Transverse colon (tissue), 4 donors: ENCODE results near the gene ENPP1. TPM values are rescaled to one million over a fixed set of nuclear protein-coding genes. Genes with fewer than 3 reads are reported as not detected.

ENCODE experiments used
- DNase-seq: peaks from one replicate; pipeline ENCODE4 v3.0.0-alpha.2; 2019
- H3K27ac ChIP-seq, 4 donors: fragments of 200-600 bp; sonication (generic); 2 replicates each; pipeline ENCODE4 v1.5.1; 2016 to 2018; ENCODE audit warnings: inconsistent platforms in 4 of 4
- H3K27me3 ChIP-seq: fragments of 200-600 bp; sonication (generic); 2 replicates; pipeline ENCODE4 v1.5.1; 2017; ENCODE audit warnings: inconsistent platforms
- H3K36me3 ChIP-seq, 4 donors: fragments of 200-600 bp; sonication (generic); 2 replicates each; pipeline ENCODE4 v1.5.1; 2017 to 2019; ENCODE audit warnings: inconsistent platforms in 4 of 4
- H3K4me1 ChIP-seq, 4 donors: fragments of 200-600 bp; sonication (generic); 2 replicates each; pipeline ENCODE4 v1.5.1; 2017 to 2020; ENCODE audit warnings: inconsistent platforms in 4 of 4
- H3K4me3 ChIP-seq, 4 donors: fragments of 200-600 bp; sonication (generic); 1 replicate in 1 of 4; 2 replicates in 3 of 4; pipeline versions ENCODE4 v1.5.1 to v1.6.1; 2017 to 2019; ENCODE audit warnings: inconsistent platforms in 4 of 4
- H3K9me3 ChIP-seq, 2 donors: fragments of 200-600 bp; sonication (generic); 2 replicates each; pipeline ENCODE4 v1.5.1; 2017 to 2019; ENCODE audit warnings: inconsistent platforms in 2 of 2
- EP300 ChIP-seq: sonication (generic); formaldehyde crosslinking; IDR thresholded peaks from one replicate; pipeline ENCODE4 v1.6.1; 2017; ENCODE audit warnings: antibody characterized with exemption, low read depth
- POLR2A ChIP-seq: fragments of 450-650 bp; IDR thresholded peaks from one replicate; pipeline ENCODE4 v1.6.1; 2016; ENCODE audit warnings: antibody characterized with exemption, mild to moderate bottlenecking, moderate library complexity
- POLR2AphosphoS5 ChIP-seq, 3 donors: sonication (generic); formaldehyde crosslinking; IDR thresholded peaks; one replicate each; pipeline ENCODE4 v1.6.1; 2016; ENCODE audit warnings: antibody characterized with exemption in 3 of 3
- WGBS, 2 donors: methylation state at CpG; one replicate each; pipeline ENCODE4 v1.1.5; 2018; ENCODE audit warnings: low coverage in 1 of 2; 5-methylcytosine and 5-hydroxymethylcytosine counted together
- in situ Hi-C, 4 donors: fragments of 200-750 bp; cut with MboI; loops; one replicate each; pipeline versions ENCODE4 v1.15.0 to v1.15.1; 2017; ENCODE audit warnings: low sequenced_read_pairs in 3 of 4, low pct_ligation_motif_present in 1 of 4, low pct_unique_long_range_greater_than_20kb in 1 of 4
- intact Hi-C: fragments of 100-400 bp; cut with DNase I; formaldehyde crosslinking; loops from one replicate; pipeline ENCODE4 v1.15.1; 2023; ENCODE audit warnings: low total_unique reads
- total RNA-seq, 4 donors: library from RNA; depleted of rRNA; stranded (reverse); fragments of >200 nt; gene quantifications; one replicate each; pipeline ENCODE4 v1.1.0, GENCODE V29; 2016
- TF ChIP-seq, protein P1 (sequence below), 5 experiments: fragments of 200-600 bp in 3 of 5; fragments of 450-650 bp in 2 of 5; sonication (generic) in 3 of 5; IDR thresholded peaks; 1 replicate in 2 of 5; 2 replicates in 3 of 5; pipeline ENCODE4 v1.5.1; 2016 to 2017; ENCODE audit warnings: antibody characterized with exemption in 5 of 5, inconsistent platforms in 3 of 5, mild to moderate bottlenecking in 2 of 5, moderate library complexity in 1 of 5

The ENPP1 gene
- total RNA-seq, 4 donors from 2014 or later, result 3.4 to 24.0 (median 22.8) TPM

DNA sequence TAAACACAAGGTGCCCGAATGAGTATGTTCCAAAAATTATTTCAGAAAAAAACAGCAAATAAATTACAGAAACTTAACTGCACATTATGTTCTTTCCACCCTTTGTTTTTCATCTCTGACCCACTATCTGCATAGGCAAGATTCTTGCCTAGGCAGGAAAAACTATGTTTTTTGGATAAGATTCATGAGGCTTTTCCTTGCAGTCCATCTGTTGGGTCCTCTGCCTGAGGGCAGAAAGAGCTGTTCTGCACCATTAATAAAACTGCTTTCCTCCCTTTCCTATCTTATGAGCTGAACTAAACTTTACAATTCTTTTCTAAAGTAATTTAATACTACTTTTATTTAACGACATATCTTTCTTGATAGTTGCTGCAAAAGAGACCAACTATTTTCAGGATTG lies 21.1 kb downstream of the ENPP1 start:
- DNase-seq, result no peak
- WGBS, 2 donors, result 75 to 78% methylated on average over 2 of the region's 2 CpGs
- TF ChIP-seq POLR2AphosphoS5 (IDR thresholded peaks at IDR 0.05), result no peak
- TF ChIP-seq POLR2A, result no peak
- no peak for TF ChIP-seq EP300
- TF ChIP-seq, protein P1, sequence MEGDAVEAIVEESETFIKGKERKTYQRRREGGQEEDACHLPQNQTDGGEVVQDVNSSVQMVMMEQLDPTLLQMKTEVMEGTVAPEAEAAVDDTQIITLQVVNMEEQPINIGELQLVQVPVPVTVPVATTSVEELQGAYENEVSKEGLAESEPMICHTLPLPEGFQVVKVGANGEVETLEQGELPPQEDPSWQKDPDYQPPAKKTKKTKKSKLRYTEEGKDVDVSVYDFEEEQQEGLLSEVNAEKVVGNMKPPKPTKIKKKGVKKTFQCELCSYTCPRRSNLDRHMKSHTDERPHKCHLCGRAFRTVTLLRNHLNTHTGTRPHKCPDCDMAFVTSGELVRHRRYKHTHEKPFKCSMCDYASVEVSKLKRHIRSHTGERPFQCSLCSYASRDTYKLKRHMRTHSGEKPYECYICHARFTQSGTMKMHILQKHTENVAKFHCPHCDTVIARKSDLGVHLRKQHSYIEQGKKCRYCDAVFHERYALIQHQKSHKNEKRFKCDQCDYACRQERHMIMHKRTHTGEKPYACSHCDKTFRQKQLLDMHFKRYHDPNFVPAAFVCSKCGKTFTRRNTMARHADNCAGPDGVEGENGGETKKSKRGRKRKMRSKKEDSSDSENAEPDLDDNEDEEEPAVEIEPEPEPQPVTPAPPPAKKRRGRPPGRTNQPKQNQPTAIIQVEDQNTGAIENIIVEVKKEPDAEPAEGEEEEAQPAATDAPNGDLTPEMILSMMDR (IDR thresholded peaks at IDR 0.05), result no peak
- in situ Hi-C loops, result no loop called here
- Histone ChIP-seq H3K36me3 (no peaks in the 10 kb centered on the region), H3K27me3 (no peaks in the 10 kb centered on the region), H3K4me1 (no peaks in the 10 kb centered on the region), H3K27ac (no peak overlapping the region), H3K4me3 (no peak overlapping the region), H3K9me3 (no peaks in the 10 kb centered on the region)
- intact Hi-C loops, result no loop called here

DNA sequence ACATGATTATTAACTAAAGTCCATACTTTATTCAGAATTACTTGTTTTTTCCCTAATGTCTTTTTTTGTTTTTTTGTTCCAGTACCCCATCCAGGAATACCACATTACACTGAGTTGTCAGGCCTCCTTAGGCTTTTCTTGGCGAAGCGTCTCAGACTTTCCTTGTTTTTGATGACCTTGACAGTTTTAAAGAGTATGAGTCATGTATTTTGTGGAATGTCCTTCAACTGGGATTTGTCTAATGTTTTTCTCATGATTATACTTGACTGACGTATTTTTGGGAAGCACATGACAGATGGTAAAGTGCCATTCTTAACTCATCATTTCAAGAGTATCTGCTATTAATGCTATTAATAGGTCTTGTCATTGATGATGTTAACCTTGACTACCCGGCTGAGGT lies 23.6 kb downstream of the ENPP1 start:
- Histone ChIP-seq H3K27ac (no peak overlapping the region), H3K27me3 (no peaks in the 10 kb centered on the region), H3K36me3 (no peaks in the 10 kb centered on the region), H3K4me1 (no peaks in the 10 kb centered on the region), H3K9me3 (no peaks in the 10 kb centered on the region), H3K4me3 (no peak overlapping the region)
- in situ Hi-C loops (no loop called here), intact Hi-C loops (no loop called here)
- TF ChIP-seq POLR2AphosphoS5 (IDR thresholded peaks at IDR 0.05) (no peak), POLR2A (no peak), EP300 (no peak)
- TF ChIP-seq, protein P1 (IDR thresholded peaks at IDR 0.05), result no peak
- DNase-seq, result no peak
- WGBS, 2 donors, result 77 to 81% methylated on average over 4 of the region's 4 CpGs

- in situ Hi-C loops (no loop called here), intact Hi-C loops (no loop called here)
- Histone ChIP-seq H3K9me3 (no peaks in the 10 kb centered on the region), H3K4me1 (no peaks in the 10 kb centered on the region), H3K4me3 (no peak overlapping the region), H3K36me3 (no peaks in the 10 kb centered on the region), H3K27ac (no peak overlapping the region), H3K27me3 (no peaks in the 10 kb centered on the region)
- TF ChIP-seq POLR2A (no peak), EP300 (no peak)
- TF ChIP-seq, protein P1 (IDR thresholded peaks at IDR 0.05), result no peak
- DNase-seq, result no peak
- WGBS, 2 donors, result 54 to 77% methylated on average over 1 of the region's 1 CpG
Measured at GRCh38 chr6:131831886-131832285, 24.1 kb downstream of the ENPP1 start.

GRCh38 chr6:131832363-131832762 lies 24.5 kb downstream of the ENPP1 start:
- intact Hi-C loops (no loop called here), in situ Hi-C loops (no loop called here)
- Histone ChIP-seq H3K27me3 (no peaks in the 10 kb centered on the region), H3K27ac (no peak overlapping the region), H3K4me3 (no peak overlapping the region), H3K9me3 (no peaks in the 10 kb centered on the region), H3K36me3 (no peaks in the 10 kb centered on the region), H3K4me1 (no peaks in the 10 kb centered on the region)
- WGBS, 2 donors, result 91% methylated on average over 1 of the region's 1 CpG; no CpG with 5 or more reads in 1 of the 2 donors
- DNase-seq, result no peak
- no peak for TF ChIP-seq EP300
- no peak for TF ChIP-seq POLR2A
- TF ChIP-seq, protein P1 (IDR thresholded peaks at IDR 0.05), result no peak
- no peak for TF ChIP-seq POLR2AphosphoS5 (IDR thresholded peaks at IDR 0.05)
